WTC11 (cell line): ENCODE data around the gene TADA2A. TPM values are rescaled to one million over a fixed set of nuclear protein-coding genes. Genes with fewer than 3 reads are reported as not detected.
A peak's percentile ranks its signal among the peaks of the same experiment; 100 is the strongest.
"Not testable (repeated sequence)": the region's sequence is repeated elsewhere in the genome, so short reads cannot be mapped to it uniquely, and the experiment has no call there.

Experiments
- ATAC-seq: fragments of 200-7000 bp; cut with Tn5 transposase; 2 replicates; pipeline ENCODE4 v1.10.0; 2021; ENCODE audit warnings: mild to moderate bottlenecking, moderate library complexity
- CTCF ChIA-PET: fragments of 300-600 bp; sonication (Branson Sonifier 250); formaldehyde crosslinking; loops from one replicate; lab custom pipeline; 2021; ENCODE audit warnings: antibody characterized with exemption; lab: Charles Lee
- POLR2A ChIA-PET: fragments of 350-600 bp; sonication (Branson Sonifier 250); formaldehyde crosslinking; loops from one replicate; lab custom pipeline; 2021; ENCODE audit warnings: antibody characterized with exemption; lab: Charles Lee
- DNase-seq: peaks from one replicate; pipeline ENCODE4 v3.0.0; 2021; ENCODE audit warnings: low spot score
- H3K27ac Mint-ChIP-seq: 2 replicates; pipeline ENCODE4 v1.8.0; 2021; ENCODE audit warnings: mixed read lengths
- H3K27me3 Mint-ChIP-seq: 2 replicates; pipeline ENCODE4 v1.8.0; 2021; ENCODE audit warnings: low read depth, mild to moderate bottlenecking, moderate library complexity, mixed read lengths
- H3K36me3 Mint-ChIP-seq: 2 replicates; pipeline ENCODE4 v1.8.0; 2021; ENCODE audit warnings: mixed read lengths
- H3K4me1 Mint-ChIP-seq: 2 replicates; pipeline ENCODE4 v1.8.0; 2022; ENCODE audit warnings: mixed read lengths
- H3K4me3 Mint-ChIP-seq: 2 replicates; pipeline ENCODE4 v1.8.0; 2021; ENCODE audit warnings: mild to moderate bottlenecking, moderate library complexity, mixed read lengths
- H3K9me3 Mint-ChIP-seq: 2 replicates; pipeline ENCODE4 v1.8.0; 2021; ENCODE audit warnings: mixed read lengths
- ETV6 ChIP-seq: sonication (generic); formaldehyde crosslinking; IDR thresholded peaks from 2 replicates; pipeline ENCODE4 v1.8.1; 2022; ENCODE audit warnings: mild to moderate bottlenecking, missing genetic modification reagents
- FOXK1 ChIP-seq: sonication (generic); formaldehyde crosslinking; IDR thresholded peaks from 2 replicates; pipeline ENCODE4 v1.8.0; 2022; ENCODE audit warnings: mild to moderate bottlenecking, moderate library complexity, missing genetic modification reagents
- GTF2I ChIP-seq: fragments of 250-450 bp; sonication (Bioruptor Pico); conservative IDR thresholded peaks from 2 replicates; pipeline ENCODE4 v1.4.0; 2021; ENCODE audit warnings: mild to moderate bottlenecking
- MYBL2 ChIP-seq: sonication (generic); formaldehyde crosslinking; IDR thresholded peaks from 2 replicates; pipeline ENCODE4 v1.8.1; 2023; ENCODE audit warnings: mild to moderate bottlenecking, moderate library complexity, missing genetic modification reagents
- NFATC4 ChIP-seq: fragments of 250-450 bp; sonication (Bioruptor Pico); IDR thresholded peaks from 2 replicates; pipeline ENCODE4 v1.9.0; 2021; ENCODE audit warnings: mild to moderate bottlenecking
- NFYB ChIP-seq: sonication (generic); formaldehyde crosslinking; conservative IDR thresholded peaks from 2 replicates; pipeline ENCODE4 v1.8.0; 2022; ENCODE audit warnings: low read depth, missing genetic modification reagents
- NR3C1 ChIP-seq: sonication (generic); formaldehyde crosslinking; conservative IDR thresholded peaks from 2 replicates; pipeline ENCODE4 v1.8.1; 2023; ENCODE audit warnings: low read depth, mild to moderate bottlenecking, missing genetic modification reagents
- RELA ChIP-seq: sonication (generic); formaldehyde crosslinking; IDR thresholded peaks from 2 replicates; pipeline ENCODE4 v1.8.1; 2022; ENCODE audit warnings: missing genetic modification reagents, mild to moderate bottlenecking, borderline replicate concordance
- TCF7 ChIP-seq: sonication (generic); formaldehyde crosslinking; IDR thresholded peaks from 2 replicates; pipeline ENCODE4 v1.8.0; 2022; ENCODE audit warnings: mild to moderate bottlenecking, low read depth, missing genetic modification reagents, moderate library complexity
- ZNF219 ChIP-seq: sonication (generic); formaldehyde crosslinking; IDR thresholded peaks from 2 replicates; pipeline ENCODE4 v1.8.0; 2023; ENCODE audit warnings: missing genetic modification reagents, mild to moderate bottlenecking, borderline replicate concordance
- ZNF232 ChIP-seq: sonication (generic); formaldehyde crosslinking; IDR thresholded peaks from 2 replicates; pipeline ENCODE4 v1.8.0; 2022; ENCODE audit warnings: mild to moderate bottlenecking, missing genetic modification reagents
- ZNF396 ChIP-seq: fragments of 250-450 bp; sonication (Bioruptor Pico); IDR thresholded peaks from 2 replicates; pipeline ENCODE4 v1.8.0; 2021; ENCODE audit warnings: mild to moderate bottlenecking, moderate library complexity, borderline replicate concordance
- ZNF416 ChIP-seq: fragments of 250-450 bp; sonication (Bioruptor Pico); IDR thresholded peaks from 2 replicates; pipeline ENCODE4 v1.9.0; 2021; ENCODE audit warnings: mild to moderate bottlenecking, inconsistent platforms
- total RNA-seq: library from RNA; stranded (reverse); gene quantifications from 3 replicates; pipeline ENCODE4 v1.2.3, GENCODE V29; 2021
- TF ChIP-seq, protein P1 (sequence below): fragments of 250-450 bp; sonication (Bioruptor Pico); IDR thresholded peaks from 2 replicates; pipeline ENCODE4 v1.9.0; 2021; ENCODE audit warnings: moderate library complexity, mild to moderate bottlenecking, inconsistent platforms, borderline replicate concordance
- TF ChIP-seq, protein P2 (sequence below): fragments of 250-450 bp; sonication (Bioruptor Pico); conservative IDR thresholded peaks from 2 replicates; pipeline ENCODE4 v1.9.0; 2021; ENCODE audit warnings: mild to moderate bottlenecking
- TF ChIP-seq, protein P3 (sequence below): fragments of 250-450 bp; sonication (Bioruptor Pico); IDR thresholded peaks from 2 replicates; pipeline ENCODE4 v1.9.0; 2021; ENCODE audit warnings: mild to moderate bottlenecking

TADA2A gene
- total RNA-seq, 1 experiment from 2014 or later = 16.5 TPM

DNA sequence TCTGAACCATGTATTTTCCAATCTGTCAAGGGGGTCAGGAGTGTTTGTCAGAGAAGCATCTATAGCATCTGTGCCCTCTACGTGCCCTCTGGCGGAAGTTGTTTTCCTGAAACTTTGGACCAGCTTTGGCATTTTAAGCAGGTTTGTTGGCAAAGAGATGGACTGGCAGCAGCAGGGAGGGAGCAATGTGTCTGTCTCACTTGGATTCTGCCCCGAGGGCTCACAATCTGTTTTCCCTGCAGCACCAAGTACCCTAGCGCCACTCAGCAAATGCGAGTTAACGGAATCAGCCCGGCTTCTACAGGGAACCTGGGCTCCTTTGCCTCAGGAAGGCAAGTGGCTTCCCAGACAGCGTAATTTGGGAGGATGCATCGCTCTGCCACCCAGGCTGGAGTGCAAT lies 100.4 kb downstream of the TADA2A start:
- TF ChIP-seq RELA (no peak), FOXK1 (CRISPR knock-in tag) (no peak), NR3C1 (CRISPR knock-in tag) (no peak)
- TF ChIP-seq, protein P1, sequence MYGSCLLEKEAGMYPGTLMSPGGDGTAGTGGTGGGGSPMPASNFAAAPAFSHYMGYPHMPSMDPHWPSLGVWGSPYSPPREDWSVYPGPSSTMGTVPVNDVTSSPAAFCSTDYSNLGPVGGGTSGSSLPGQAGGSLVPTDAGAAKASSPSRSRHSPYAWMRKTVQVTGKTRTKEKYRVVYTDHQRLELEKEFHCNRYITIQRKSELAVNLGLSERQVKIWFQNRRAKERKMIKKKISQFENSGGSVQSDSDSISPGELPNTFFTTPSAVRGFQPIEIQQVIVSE (CRISPR knock-in tag) = no peak
- TF ChIP-seq, all 79 proteins: peak for 0
- no peaks in the 10 kb centered on the region for H3K27me3 Mint-ChIP-seq
- H3K4me1 Mint-ChIP-seq = peaks cover 14% of the 10 kb centered on the region
- no peak for ATAC-seq
- ChIA-PET CTCF (interaction anchor here (0.6 to 2.2 kb wide), 20 partner anchors 8 to 263 kb away, joined by 3 to 19 read pairs (median 4); no protein-coding TSS in a partner anchor), POLR2A (no interaction called here)
- peaks cover 5% of the 10 kb centered on the region for H3K36me3 Mint-ChIP-seq
- H3K4me3 Mint-ChIP-seq = no peak overlapping the region
- H3K9me3 Mint-ChIP-seq = no peaks in the 10 kb centered on the region
- no peak for DNase-seq
- peak overlapping the region; percentile 43; the same call in 1 of the 2 replicates for H3K27ac Mint-ChIP-seq

DNA sequence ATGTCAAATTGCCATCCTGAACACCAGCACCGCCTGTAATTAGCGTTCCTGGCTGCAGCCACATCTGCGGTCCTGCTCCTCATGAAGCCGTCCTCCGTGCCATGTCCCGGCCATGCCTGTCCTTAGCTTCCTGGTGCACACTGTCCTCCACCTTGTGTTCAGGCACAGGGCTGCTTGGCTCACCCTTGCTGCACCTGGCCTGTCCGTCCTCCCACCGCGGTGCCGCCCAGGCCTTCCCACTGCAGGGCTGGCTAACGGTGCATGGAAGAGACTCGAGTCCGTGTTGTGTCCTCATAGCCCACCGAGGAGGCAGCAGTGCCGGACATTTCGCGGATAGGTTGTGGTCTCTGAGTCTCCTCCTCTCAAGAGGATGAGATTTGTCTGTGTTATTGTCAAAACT lies 103.4 kb downstream of the TADA2A start:
- ATAC-seq = no peak
- no peaks in the 10 kb centered on the region for H3K27me3 Mint-ChIP-seq
- no peak overlapping the region for H3K4me3 Mint-ChIP-seq
- DNase-seq = no peak
- peak overlapping the region; percentile 68; the same call in 1 of the 2 replicates for H3K27ac Mint-ChIP-seq
- POLR2A ChIA-PET = no interaction called here
- CTCF ChIA-PET = no interaction called here
- peaks cover 10% of the 10 kb centered on the region for H3K4me1 Mint-ChIP-seq
- H3K9me3 Mint-ChIP-seq = no peaks in the 10 kb centered on the region
- peaks cover 12% of the 10 kb centered on the region for H3K36me3 Mint-ChIP-seq
- TF ChIP-seq ZNF219 (CRISPR knock-in tag) = no peak
- no peak for TF ChIP-seq ETV6 (CRISPR knock-in tag)
- TF ChIP-seq, protein P2, sequence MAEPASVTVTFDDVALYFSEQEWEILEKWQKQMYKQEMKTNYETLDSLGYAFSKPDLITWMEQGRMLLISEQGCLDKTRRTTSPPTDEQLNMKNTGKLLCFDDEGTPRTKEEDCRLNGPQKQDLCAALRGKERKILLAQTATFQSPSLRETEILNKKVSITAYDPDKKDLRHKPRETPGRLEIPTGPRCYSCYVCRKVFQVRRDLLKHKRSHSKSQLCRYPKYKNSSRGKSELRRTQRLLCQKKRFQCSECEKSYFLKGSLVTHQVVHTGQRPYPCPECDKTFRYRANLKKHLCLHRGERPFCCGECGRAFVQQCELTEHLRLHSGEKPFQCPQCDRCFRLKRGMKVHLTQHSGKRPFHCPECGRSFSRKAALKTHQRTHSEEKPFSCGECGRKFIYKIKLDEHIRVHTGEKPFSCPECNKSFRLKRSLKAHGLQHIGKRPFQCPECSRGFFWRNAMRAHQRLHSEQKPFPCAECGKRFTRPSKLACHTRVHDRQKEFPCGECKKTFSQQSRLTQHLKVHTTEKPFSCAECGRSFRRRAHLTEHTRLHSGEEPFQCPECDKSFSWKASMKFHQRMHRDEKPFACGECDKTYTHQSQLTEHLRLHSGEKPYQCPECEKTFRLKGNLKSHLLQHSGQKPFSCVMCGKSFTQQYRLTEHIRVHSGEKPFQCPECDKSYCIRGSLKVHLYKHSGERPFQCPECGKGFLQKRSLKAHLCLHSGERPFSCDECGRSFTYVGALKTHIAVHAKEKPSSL (CRISPR knock-in tag) = no peak
- TF ChIP-seq, protein P3, sequence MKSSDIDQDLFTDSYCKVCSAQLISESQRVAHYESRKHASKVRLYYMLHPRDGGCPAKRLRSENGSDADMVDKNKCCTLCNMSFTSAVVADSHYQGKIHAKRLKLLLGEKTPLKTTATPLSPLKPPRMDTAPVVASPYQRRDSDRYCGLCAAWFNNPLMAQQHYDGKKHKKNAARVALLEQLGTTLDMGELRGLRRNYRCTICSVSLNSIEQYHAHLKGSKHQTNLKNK (CRISPR knock-in tag) = no peak
- no peak for TF ChIP-seq GTF2I (CRISPR knock-in tag)
- TF ChIP-seq MYBL2 (CRISPR knock-in tag) = no peak
- TF ChIP-seq NFYB (CRISPR knock-in tag) = no peak
- no peak for TF ChIP-seq ZNF232

DNA sequence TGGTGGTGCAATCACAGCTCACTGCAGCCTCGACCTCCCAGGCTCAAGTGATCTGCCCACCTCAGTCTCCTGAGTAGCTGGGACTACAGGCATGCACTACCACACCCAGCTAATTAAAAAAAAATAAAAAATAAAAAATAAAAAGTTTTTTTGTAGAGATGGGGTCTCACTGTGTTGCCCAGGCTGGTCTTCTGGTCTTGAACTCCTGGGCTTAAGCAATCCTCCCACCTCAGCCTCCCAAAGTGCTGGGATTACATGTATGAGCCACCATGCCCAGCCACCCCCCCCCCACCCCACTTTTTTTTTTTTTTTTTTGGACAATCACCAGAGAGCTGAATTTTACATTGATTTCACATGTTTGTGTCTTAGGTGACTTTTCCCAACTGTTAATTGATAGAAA lies 105.0 kb downstream of the TADA2A start:
- ATAC-seq, H3K27me3 Mint-ChIP-seq, DNase-seq, H3K9me3 Mint-ChIP-seq, H3K27ac Mint-ChIP-seq, POLR2A ChIA-PET, H3K4me1 Mint-ChIP-seq, H3K4me3 Mint-ChIP-seq: not testable (repeated sequence)
- peaks cover 12% of the 10 kb centered on the region for H3K36me3 Mint-ChIP-seq
- CTCF ChIA-PET = interaction anchor here (1.5 kb wide), 1 partner anchor 74 kb away, joined by 3 read pairs; no protein-coding TSS in a partner anchor

DNA sequence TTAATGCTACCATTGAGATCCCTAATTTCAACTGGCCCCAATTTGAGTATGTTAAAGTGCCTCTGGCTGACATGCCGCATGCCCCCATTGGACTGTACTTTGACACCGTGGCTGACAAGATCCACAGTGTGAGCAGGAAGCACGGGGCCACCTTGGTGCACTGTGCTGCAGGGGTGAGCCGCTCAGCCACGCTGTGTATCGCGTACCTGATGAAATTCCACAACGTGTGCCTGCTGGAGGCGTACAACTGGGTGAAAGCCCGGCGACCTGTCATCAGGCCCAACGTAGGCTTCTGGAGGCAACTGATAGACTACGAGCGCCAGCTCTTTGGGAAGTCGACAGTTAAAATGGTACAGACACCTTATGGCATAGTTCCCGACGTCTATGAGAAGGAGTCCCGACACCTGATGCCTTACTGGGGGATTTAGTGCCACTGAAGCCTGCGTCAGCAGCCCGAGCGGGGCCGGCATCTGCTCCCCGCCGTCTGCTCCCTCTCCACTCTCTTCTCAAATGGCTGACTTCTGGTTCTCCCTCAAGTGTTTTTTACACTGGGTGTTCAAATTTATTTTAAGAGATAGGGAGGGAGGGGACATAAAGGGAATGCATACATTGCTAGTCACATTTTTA lies 105.9 kb downstream of the TADA2A start:
- no peaks in the 10 kb centered on the region for H3K9me3 Mint-ChIP-seq
- H3K36me3 Mint-ChIP-seq = peaks cover 12% of the 10 kb centered on the region
- peak overlapping the region; percentile 65; the same call in 1 of the 2 replicates for H3K27ac Mint-ChIP-seq
- DNase-seq (no peak), ATAC-seq (peak; percentile 43)
- no peaks in the 10 kb centered on the region for H3K27me3 Mint-ChIP-seq
- ChIA-PET POLR2A (no interaction called here), CTCF (interaction anchor here (1.9 kb wide), 1 partner anchor 15 kb away, joined by 8 read pairs; no protein-coding TSS in a partner anchor)
- TF ChIP-seq ZNF416 = no peak
- no peak for TF ChIP-seq ZNF396 (CRISPR knock-in tag)
- TF ChIP-seq TCF7 (CRISPR knock-in tag) = no peak
- TF ChIP-seq NFATC4 (CRISPR knock-in tag) = no peak
- H3K4me1 Mint-ChIP-seq = no peaks in the 10 kb centered on the region
- no peak overlapping the region for H3K4me3 Mint-ChIP-seq
